GM21619 (cell line): ENCODE measurements around the gene DLG2.

Source experiments
- ATAC-seq: cut with Tn5 transposase; IDR thresholded peaks from one replicate; pipeline ENCODE4 v1.9.1; 2021; ENCODE audit not compliant: unreplicated experiment

The DLG2 gene

DNA sequence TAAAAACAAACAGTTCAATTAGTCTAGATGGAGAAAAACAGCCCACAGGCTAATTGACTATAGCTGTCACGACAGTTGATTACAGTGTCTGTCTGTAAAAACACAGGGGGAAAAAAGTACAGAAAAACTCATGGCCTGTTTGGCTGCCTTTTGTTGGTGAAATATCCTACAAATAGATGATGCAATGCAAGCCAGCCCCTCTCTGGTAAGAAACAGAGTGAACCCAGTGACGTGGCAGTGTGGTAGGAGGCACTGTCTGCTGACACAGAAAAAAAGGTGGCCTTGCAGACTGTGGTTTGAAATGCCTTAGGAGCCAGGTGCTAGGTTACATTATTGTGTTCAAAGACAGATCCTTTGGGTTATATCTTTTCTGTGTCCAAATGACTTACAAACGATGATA is 1909.6 kb downstream of the DLG2 start:
- ATAC-seq: no peak

DNA sequence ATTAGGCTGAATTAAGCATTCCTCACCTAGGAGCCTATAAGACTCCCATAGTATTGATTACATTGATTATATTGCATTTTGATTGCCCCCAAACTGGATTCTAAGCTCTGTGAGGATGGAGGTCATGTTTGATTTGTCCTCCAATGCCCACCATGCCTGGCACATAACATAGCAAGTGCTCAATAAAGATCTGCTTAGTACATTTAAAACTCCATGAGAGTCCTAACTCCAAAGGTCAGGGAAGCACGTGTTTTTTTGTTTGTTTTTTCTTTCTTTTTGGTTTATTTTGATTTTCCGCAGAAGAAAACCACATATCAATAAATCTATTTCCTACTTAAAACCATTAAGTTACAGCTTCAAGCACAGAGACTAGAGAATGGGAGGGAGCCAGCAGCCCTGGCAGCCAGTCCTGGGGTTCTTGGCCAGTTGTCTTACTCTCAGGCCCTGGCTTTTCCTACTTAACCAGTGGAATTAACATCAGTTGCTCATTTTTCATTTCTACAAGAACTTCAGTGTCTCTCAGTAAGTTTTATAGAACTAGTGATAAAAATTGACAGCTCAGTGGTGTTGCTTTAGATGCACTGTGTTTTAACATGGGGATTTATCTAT is 1911.1 kb downstream of the DLG2 start:
- ATAC-seq: no peak

DNA sequence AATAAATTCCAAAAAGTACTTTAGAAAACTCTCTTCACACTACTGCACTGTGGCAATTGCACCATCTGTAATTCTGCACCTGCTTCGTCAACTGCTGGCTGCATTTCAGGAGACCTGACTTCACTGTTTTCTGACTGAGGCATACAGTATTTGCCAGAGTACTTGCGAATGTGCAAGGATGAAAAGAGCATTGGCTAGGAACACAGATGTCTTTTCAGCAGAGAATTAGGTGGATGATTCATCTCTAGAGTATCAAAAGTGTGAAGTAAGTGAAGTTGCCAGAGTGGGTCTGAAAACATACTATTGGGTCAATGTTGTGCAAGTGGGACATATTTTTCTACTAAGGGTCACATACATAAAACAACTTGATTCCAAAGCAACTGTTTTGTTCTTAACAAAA is 1913.4 kb downstream of the DLG2 start:
- ATAC-seq: no peak

DNA sequence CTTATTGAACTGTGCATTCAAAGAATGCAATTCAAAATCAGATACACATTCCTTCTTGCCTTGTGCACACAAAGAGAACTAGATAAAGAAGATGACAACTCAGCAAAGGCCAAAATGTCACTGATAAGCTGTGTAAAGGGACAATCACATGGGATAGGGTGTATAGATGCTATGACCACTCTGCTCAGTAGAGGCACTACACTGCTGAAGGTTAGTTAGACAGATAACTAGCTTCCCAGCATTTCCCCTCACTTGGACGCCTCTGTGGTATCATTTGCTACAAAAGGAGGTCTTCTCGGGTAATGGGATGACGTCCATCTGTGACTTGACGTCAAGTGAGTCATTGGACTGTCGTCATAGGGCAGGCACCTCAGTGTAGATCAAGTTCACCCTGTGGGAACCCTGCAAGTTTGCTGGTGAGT is 1916.0 kb downstream of the DLG2 start:
- no peak for ATAC-seq

DNA sequence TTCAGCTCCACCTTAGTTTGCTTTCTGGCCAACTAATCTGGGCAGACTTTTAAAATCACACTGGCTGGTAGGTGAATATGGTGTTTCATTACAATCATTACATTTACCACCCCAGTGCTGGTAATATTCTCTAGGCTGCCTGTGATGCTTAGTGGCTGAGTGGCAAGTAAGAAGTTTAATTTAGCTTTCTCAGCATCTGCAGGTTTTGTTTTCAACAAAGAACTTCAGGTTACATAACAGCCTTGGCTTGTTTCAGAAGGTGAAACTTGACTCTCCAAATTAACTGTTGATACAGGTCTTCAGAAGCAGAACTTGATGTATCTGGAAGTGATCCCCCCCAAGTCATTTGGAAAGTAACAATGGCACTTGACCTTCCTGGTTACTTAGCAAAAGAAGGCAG is 1917.7 kb downstream of the DLG2 start:
- no peak for ATAC-seq

DNA sequence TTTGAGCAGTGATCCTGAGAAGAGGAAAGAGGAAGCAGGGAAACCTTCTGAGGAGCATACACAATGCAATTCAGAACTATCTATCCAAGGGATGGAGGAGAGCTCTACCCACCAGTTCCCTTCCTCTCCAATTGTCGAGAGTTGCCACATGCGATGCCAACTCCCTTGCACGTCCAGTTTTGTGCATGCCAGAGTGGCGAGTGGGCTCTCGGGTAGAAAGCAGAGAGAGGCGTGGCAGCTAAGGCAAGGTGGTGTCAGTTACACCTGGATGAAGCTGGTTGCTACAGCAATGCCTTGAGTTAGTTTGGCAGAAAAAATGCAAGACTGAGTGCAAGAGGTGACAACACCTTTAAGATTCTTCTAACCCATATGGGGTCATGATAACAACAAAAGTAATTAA is 1920.6 kb downstream of the DLG2 start:
- no peak for ATAC-seq

DNA sequence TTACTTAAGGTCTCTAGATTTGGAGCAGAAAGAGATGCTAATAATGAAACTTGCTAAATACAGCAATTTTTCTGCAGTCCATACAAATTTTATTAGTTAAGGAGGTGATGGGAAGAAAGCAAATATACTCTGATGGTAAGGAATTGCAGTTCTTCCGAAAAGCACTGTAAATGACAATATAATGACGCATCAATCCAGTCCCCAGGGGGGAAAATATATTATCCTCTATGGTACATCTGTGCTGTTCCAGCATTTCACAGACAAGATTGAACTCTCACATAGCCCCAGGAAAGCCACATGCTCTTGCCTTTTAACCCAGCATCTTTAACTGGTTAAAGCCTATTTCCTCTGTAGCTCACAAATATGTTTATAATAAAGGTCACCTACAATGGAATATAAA is 1924.3 kb downstream of the DLG2 start:
- ATAC-seq: no peak

DNA sequence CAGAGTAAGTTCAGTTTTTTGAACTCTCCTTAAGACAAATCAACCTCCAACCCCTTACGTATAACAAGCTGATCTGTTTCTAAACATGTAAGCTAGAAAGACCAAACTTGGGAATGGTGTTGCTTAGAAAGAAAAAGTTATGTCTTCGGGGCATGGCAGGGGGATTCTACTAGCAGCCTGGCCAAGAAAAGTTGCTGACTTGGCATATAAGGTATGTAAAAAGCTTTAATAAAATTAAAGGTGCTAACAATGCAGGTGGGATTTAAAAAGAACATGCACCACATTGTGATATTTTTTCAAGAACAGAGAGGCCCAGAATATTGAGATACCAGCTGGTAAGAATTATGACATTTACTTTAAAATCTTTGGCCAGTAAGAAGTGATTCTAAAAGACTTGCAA is 1929.6 kb downstream of the DLG2 start:
- no peak for ATAC-seq

DNA sequence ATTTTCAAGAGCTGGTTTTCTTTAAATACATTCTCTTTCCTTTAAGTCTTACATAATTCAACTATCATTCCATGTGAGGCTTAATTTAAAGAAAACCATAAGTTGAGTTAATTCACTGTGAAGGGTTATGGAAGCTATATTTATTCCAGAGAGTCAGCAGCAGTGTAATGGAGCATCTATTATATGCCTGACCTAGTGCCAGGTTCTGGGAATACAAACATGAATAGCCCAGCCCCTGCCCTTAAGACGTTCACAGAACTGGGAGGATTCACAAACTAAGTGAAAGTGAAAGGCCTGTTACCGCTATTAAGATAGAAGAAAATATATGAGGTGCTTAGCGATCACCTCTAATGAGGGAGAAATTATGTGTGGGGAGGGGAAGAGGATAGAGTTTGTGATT is 1932.1 kb downstream of the DLG2 start:
- no peak for ATAC-seq

DNA sequence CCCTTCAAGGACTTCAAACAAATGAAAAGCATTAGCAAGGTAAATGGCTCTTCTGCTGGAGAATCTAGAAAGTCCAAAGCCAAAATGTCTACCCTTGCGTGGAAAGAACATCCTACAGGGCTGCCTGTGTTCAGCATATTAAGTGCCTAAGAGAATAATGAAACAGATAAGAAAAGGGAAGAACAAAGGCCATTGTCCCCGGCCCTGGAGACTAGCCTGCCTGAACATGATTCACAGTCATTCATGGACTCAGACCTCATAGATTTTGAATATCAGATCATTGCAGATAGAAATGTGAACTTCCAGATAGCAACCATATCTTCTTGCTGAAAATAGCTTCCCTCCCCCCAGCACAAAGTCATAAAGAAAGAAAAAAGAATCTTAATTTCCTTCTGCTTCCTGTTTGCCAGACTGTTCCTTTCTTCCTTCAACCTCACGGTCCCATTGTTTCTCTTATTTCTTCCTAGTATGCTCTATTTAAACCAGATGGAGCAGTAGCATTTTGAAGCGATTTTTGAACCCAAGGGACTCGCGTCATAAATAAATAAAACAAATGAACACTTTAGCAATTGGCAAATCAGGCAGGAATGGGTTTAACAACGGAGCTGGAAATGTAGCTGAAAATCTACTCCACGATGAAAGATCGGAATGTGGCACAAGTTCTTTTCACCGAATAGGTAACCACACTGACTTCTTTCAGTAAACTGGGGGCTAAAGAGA is 1932.8 kb downstream of the DLG2 start:
- no peak for ATAC-seq

DNA sequence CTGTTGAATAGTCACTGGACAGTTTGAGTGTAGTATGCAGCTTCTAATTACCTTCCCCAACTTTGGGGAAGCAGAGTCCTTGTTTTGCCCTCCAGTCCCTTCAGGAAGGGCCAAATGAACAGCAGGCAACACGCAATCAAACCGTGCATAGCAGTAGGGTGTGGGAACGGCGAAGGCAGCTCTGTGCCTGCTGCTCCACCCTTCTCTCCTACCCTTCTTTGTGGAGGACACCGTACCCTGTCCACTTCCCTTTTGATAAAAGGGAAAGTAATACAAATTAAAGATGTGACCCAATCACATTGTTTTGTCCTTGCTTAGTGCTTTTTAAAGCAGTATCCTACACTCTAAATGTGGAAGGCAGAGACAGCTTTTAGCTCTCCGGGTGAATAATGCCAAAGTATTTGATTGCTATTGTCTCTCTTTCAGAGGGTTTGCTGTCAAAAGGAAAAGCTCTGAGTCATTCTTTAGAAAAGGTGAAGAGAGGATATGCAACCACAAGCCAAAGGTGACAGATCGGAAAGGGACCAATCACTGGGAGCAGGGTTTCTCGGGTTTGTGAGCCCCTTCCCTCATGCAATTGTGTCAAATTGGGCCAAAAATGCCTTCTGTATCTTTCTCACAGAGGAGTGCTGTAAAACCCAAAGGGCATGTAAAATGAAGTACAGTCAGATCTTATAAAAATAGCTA is 1933.7 kb downstream of the DLG2 start:
- ATAC-seq: no peak

DNA sequence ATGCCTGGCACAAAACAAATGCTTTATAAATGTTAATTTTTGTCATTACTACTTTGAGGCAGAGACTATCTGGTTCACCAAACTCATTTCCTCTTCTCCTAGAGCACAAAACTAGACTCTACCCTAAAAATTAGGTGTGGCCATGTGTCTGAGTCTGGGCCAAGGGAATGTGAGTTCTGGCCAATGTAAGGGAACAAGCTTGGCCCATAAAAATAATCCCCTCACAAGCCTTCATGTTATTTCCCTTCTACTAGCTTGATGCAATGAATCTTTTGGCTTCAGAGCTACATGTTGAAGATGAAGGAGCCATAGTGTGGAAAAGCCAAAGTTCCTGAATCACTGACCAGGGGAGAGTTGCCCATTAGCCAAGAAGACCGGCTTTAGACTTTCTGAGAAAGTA is 1934.5 kb downstream of the DLG2 start:
- no peak for ATAC-seq

DNA sequence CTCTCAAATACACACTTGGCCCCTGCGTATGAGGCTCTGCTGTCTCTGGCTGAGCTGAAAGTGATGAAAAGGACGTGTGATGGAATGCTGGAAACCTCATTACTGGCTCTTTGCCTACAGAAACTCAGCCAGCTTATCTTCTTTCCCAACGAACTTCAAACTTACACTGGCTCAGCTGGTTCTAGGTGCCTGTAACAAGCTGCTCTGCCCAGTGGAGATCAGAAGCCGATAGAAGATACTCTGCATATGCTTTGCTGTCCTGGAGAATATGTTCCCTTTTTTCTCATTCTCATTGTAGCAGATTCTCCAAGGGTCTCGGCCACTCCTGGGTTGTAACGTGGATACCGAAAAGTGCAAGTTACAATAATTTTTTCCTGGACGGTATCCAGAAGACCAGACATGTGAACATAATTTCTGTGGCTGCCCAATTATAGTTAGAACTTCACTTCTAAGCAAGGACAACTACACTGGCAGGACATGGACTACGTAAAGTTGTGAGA is 1935.6 kb downstream of the DLG2 start:
- no peak for ATAC-seq

DNA sequence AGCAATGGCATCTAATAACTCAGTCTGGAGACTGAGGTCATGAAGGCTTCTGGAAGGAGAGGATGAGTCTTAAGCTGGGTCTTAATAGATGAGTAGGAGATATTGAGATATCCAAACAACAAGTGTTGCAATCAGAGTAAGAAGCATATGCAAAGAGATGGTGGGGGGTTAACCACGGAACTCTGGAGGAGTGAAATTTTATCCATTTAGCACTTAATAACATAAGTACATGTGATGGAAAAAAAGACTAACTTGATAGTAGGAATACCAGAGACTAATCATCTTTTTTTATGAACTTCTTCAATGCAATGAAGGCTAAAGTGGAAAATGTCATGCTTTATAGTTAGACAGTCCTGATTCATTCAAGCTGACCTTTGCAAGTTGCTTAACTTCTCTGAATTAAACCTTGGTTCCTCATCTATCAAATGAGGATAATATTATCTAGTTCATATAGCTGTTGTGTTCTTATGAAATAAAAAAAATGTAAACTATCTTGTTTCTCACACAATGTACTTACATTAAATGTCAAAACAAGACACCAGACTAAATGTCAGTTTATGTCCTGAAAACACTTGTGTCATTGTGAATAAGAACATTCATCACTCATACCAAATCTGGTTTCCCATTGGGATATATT is 1937.9 kb downstream of the DLG2 start:
- no peak for ATAC-seq

DNA sequence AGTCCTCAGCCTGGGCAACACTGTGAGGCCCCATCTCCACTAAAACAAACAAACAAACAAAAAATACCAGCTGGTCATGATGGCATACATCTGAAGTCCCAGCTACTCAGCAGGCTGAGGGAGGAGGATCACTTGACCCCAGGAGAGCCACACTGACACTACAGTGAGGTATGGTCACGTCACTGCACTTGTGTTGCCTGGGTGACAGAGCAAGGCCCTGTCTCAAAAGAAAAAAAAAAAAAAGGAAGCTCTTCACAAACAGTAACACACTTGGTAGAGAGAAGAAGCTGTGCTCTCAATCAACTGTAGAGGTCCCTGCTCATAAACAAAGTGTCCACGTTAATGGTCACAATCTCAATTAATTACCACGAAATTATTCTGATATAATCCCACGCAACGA is 1939.4 kb downstream of the DLG2 start:
- ATAC-seq: no peak

DNA sequence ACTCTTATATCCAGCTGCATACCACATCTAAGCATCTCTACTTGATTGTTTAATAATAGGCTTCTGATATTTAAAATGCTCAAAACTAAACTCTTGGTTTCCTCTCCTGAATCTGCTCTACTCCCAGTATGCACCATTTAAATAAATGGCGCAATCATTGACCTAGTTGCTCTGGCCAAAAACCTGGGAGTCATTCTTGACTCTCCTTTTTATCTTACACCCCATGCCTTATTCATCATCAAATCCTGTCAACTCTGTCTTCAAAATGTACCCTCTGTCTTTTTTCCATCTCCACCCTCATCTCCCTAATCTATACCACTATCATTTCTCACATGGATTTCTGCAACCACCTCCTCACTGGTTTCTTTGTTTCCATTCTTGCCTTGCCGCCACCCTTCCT is 1941.4 kb downstream of the DLG2 start:
- no peak for ATAC-seq

DNA sequence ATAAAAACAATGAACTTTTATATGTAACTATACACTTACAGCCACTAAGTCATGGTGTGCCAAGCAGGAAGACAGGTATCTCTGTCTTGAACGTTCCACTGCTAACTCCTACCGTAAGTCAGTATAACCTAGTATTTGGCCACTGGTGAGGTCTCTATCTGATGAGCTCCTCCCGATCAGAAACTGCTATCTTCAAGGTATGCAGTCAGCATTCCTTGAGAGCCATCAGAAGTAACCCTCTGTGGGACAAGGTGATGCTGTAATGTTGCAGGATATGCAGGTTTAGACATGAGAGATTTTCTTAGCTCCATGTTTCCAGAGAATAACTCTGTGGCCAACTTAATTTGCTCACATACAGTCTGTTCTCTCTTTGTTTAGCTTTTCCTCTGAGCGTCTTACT is 1943.1 kb downstream of the DLG2 start:
- ATAC-seq: no peak

DNA sequence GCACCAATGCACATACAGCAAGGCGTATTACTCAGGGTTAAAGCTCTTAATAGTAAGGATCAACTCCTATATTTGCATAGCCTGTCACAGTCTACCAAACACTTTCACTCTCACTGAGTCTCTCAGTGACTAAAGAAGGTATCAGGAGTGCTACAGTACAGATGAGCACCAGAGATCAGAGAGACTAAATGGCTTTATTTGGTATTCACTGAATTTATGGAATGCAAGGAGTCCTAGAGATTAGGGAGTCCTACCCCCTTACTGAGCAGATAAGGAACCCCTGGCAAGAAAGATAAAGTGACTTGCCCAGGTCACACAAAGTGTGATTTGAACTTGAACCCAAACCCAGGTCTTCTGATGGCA is 1944.6 kb downstream of the DLG2 start:
- ATAC-seq: peak; percentile 92

DNA sequence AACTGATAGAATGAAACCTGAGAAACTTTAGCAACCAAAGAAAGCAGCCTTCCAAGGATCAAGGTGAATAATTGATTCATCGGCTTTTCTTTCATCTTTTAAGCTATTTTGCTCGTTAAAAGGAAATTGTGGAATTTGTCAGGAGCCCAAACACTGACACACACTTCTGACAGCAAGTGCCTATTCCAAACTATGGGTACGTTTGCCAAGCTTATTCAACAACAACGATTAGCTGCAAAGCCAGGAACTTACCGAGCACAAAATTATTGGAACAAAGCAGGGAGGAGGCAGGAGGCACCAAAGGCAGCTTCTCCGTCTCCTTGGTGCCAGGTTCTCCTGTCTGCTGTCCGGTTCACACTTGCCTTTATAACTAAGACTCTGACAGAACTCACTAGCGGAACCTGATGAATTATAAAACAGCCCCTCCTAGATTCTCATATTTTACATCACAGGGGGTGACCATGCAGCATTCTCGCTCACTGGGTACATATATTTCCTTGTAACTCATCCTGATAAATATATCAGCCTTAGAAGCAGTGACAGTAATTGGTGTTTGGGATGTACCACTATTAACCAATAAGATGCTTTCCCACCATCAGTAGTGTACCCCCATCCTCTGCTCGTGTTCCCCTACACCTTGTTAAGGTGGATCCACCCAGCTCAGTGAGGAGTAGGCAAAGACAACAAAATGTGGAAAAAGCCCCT is 1945.1 kb downstream of the DLG2 start:
- no peak for ATAC-seq

DNA sequence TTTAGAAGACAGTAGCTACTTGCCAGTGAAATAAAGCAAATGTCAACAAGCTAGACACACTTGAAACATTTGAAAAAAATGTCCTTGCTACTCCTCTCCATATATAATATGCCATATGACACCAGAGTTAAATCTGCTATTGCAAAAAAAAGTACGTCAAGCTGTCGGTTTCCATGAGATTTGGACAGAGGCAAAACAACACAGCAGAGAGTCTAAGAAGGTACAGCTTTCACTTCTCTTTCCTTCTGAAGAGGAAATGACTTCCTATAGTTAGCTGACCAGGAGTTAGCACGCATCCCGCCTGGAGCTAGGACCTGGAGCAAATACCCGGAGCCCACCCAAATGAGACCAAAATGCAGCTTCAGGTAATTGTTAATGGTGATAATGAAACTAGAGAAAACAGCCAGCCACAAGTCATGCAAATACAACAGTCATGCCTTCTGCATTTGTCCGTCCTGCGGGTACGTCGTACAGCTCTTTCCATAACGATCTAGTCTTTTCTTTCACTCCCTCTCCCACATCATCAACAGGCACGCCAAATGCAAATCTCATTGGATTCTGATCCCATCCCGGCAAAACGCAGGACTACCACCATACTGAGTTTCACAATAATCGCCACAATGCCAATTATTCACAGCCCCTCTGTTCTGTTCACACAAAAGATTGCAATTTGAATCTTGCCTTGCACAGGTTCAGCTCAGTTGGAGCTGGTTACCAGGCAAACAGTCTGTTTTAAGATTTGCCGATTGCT is 1945.9 kb downstream of the DLG2 start:
- peak; percentile 67 for ATAC-seq

DNA sequence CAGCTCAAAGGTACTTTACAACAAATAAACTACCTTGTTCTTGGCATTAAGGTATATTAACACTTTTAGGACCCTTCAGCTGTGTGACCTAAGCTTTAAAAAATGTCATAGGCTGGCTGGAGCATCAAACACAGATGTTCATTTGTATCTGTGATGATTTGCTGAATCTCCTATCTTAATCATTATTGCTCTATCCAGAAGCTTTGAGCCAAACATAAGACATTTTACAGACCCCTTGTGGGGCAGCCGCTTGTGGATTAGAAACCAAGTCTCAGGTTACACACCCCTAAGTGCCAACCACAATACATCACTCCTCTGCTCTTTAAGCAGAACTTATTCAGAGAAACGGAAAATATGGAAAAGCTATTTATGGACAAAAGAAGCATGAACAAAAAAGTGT is 1946.8 kb downstream of the DLG2 start:
- ATAC-seq: no peak
